ENCODE results near the gene UBXN7. TPM values are rescaled to one million over a fixed set of nuclear protein-coding genes. Genes with fewer than 3 reads are reported as not detected.

The UBXN7 gene
- total and polyA plus RNA-seq, 2 of the 13 experiments (the other 11 are each of a cell fraction or from before 2014, with no cell fraction given): 12.5 to 15.9 TPM

- DNase-seq (ENCODE audit: low spot score): no peak
- POLR2A ChIA-PET: no interaction called here
- no peak overlapping the region for H3K4me3 ChIP-seq (replicated peaks in 1 of 3; ENCODE audit: insufficient read depth in 1 of 3, low read depth in 2 of 3, low read length in 3 of 3)
- intact Hi-C loops (cut with micrococcal nuclease; ENCODE audit: unreplicated experiment) (no loop called here), in situ Hi-C loops (cut with HindIII; ENCODE audit: extremely low pct_ligation_motif_present, low pct_unique_long_range_greater_than_20kb) (no loop called here)
- WGBS (ENCODE audit: low lambda C conversion rate): 87% methylated on average over 1 of the region's 1 CpG
- CTCF ChIA-PET (ENCODE audit: low intra/inter-chr PET ratio, low total read pairs): no interaction called here
- no peak for ATAC-seq
- no peak for FAIRE-seq
- no peaks in the 10 kb centered on the region for H3K36me3 ChIP-seq (replicated peaks in 1 of 2; ENCODE audit: control insufficient read depth in 1 of 2, insufficient read depth in 2 of 2, low read length in 2 of 2)
- H3K27ac ChIP-seq (ENCODE audit: extremely low read length, insufficient read depth, low read length): no peak overlapping the region
- H3K9ac ChIP-seq (ENCODE audit: insufficient read depth, low read depth, low read length): no peak overlapping the region
- H4K20me1 ChIP-seq (ENCODE audit: insufficient read depth, low read length): no peaks in the 10 kb centered on the region
- BruUV-seq (replicated peaks): no TSS peak
- H2AFZ ChIP-seq (ENCODE audit: low read length): no peak overlapping the region
- no peaks in the 10 kb centered on the region for H3K79me2 ChIP-seq (ENCODE audit: insufficient read depth, low read length)
- H3K4me2 ChIP-seq (ENCODE audit: low read depth, low read length): no peak overlapping the region
- no peaks in the 10 kb centered on the region for H3K9me3 ChIP-seq (ENCODE audit: low read length)
- peaks cover 41% of the 10 kb centered on the region for H3K4me1 ChIP-seq (ENCODE audit: insufficient read depth, low read length)
- H3K27me3 ChIP-seq (ENCODE audit: control insufficient read depth in 1 of 2, insufficient read depth in 2 of 2, low read length in 2 of 2): no peaks in the 10 kb centered on the region
- no peak for TF ChIP-seq RELA (CRISPR knock-in tag; IDR thresholded peaks at IDR 0.05)
- TF ChIP-seq ZNF501 (CRISPR knock-in tag; IDR thresholded peaks at IDR 0.05): no peak
- no peak for TF ChIP-seq EED (CRISPR knock-in tag; IDR thresholded peaks at IDR 0.05)
- no peak for TF ChIP-seq CSRNP2 (CRISPR knock-in tag; conservative IDR thresholded peaks at IDR 0.05; ENCODE audit: low read depth)
- no peak for TF ChIP-seq RERE (CRISPR knock-in tag; IDR thresholded peaks at IDR 0.05; ENCODE audit: low read depth)
- TF ChIP-seq NFE2 (CRISPR knock-in tag; IDR thresholded peaks at IDR 0.05): no peak
- TF ChIP-seq NR2F1 (CRISPR knock-in tag; IDR thresholded peaks at IDR 0.05): no peak
- no peak for TF ChIP-seq ZBTB10 (CRISPR knock-in tag; IDR thresholded peaks at IDR 0.05; ENCODE audit: borderline replicate concordance)
- no peak for TF ChIP-seq DDIT3 (CRISPR knock-in tag; IDR thresholded peaks at IDR 0.05)
- no peak for TF ChIP-seq ZMYM2 (CRISPR knock-in tag; IDR thresholded peaks at IDR 0.05)
- TF ChIP-seq SALL2 (CRISPR knock-in tag; IDR thresholded peaks at IDR 0.05): no peak
- no peak for TF ChIP-seq ZGPAT (CRISPR knock-in tag; IDR thresholded peaks at IDR 0.05)
- TF ChIP-seq ZNF33B (CRISPR knock-in tag; IDR thresholded peaks at IDR 0.05): no peak
- TF ChIP-seq SAP130 (CRISPR knock-in tag; IDR thresholded peaks at IDR 0.05; ENCODE audit: low read depth): no peak
These were observed 116.4 kb downstream of the UBXN7 start for GRCh38 chr3:196315821-196316220.
